ENCODE results near the gene GSKIP. TPM values are rescaled to one million over a fixed set of nuclear protein-coding genes. Genes with fewer than 3 reads are reported as not detected.
"Not testable (repeated sequence)": the region's sequence is repeated elsewhere in the genome, so short reads cannot be mapped to it uniquely, and the experiment has no call there.

Gene GSKIP
- total RNA-seq, 1 donor from 2014 or later: 73.2 TPM

DNA sequence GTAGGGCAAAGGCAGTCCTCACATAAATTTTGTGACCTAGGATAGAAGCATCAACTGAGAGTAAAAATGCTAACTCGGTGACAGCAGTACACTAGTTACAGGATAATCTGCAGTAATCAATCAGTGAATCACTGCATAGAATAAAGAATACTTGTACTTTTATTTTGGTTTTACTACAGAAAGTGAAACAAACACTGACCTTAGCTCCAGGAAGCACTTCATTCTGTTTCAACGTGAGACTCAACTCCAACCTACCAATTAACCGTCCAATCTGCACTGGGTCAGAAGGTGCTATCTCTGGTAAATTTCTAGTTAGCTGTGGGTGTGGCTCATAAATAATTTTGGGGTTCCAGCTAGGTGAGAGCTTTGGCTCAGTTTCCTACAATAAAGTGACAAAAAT is 22.0 kb upstream of the GSKIP start:
- Mint-ChIP-seq H3K4me3 (no peak overlapping the region), H3K27me3 (ENCODE audit: insufficient read depth, low read depth) (no peaks in the 10 kb centered on the region), H3K9me3 (no peaks in the 10 kb centered on the region), H3K27ac (no peak overlapping the region), H3K36me3 (peaks cover 16% of the 10 kb centered on the region), H3K4me1 (no peaks in the 10 kb centered on the region)
- H3K27ac ChIP-seq: no peak overlapping the region
- no peaks in the 10 kb centered on the region for H3K36me3 ChIP-seq
- peaks cover under 1% of the 10 kb centered on the region for H3K79me2 ChIP-seq (ENCODE audit: low read depth)
- no peak overlapping the region for H3K4me2 ChIP-seq
- no peak overlapping the region for H3K9ac ChIP-seq
- TF ChIP-seq, protein P1, sequence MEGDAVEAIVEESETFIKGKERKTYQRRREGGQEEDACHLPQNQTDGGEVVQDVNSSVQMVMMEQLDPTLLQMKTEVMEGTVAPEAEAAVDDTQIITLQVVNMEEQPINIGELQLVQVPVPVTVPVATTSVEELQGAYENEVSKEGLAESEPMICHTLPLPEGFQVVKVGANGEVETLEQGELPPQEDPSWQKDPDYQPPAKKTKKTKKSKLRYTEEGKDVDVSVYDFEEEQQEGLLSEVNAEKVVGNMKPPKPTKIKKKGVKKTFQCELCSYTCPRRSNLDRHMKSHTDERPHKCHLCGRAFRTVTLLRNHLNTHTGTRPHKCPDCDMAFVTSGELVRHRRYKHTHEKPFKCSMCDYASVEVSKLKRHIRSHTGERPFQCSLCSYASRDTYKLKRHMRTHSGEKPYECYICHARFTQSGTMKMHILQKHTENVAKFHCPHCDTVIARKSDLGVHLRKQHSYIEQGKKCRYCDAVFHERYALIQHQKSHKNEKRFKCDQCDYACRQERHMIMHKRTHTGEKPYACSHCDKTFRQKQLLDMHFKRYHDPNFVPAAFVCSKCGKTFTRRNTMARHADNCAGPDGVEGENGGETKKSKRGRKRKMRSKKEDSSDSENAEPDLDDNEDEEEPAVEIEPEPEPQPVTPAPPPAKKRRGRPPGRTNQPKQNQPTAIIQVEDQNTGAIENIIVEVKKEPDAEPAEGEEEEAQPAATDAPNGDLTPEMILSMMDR (IDR thresholded peaks at IDR 0.05): no peak
- DNase-seq (ENCODE audit: low spot score): no peak
- peaks cover 5% of the 10 kb centered on the region for H3F3A ChIP-seq (ENCODE audit: low read depth)
- H3K9me3 ChIP-seq (ENCODE audit: low read depth): no peaks in the 10 kb centered on the region
- no peak overlapping the region for H2AFZ ChIP-seq (replicated peaks)
- H3K27me3 ChIP-seq: no peaks in the 10 kb centered on the region
- no peaks in the 10 kb centered on the region for H3K4me1 ChIP-seq
- no peaks in the 10 kb centered on the region for H4K20me1 ChIP-seq (ENCODE audit: low read depth)
- no peak overlapping the region for H3K4me3 ChIP-seq

DNA sequence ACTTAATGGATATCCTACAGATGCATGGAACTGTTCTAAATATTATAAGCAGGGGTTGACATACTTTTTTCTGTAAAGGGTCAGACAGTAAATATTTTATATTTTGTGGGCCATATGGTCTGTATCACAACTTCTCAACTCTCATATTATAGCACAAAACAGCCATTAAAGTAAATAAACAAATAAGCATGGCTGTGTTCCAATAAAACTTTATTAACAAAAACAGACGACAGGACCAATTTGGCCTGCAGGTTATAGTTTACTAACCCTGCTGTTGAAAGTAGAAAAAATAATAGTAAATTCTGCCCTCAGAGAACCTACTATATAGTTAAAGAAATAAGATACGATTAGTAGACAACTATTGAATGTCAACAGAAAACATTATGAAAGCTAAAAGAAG is 17.7 kb upstream of the GSKIP start:
- H3K36me3 ChIP-seq: no peaks in the 10 kb centered on the region
- H3K79me2 ChIP-seq (ENCODE audit: low read depth): peaks cover 16% of the 10 kb centered on the region
- H3K27ac ChIP-seq: no peak overlapping the region
- H3K4me3 ChIP-seq: no peak overlapping the region
- no peak overlapping the region for H3K9ac ChIP-seq
- Mint-ChIP-seq H3K9me3 (no peaks in the 10 kb centered on the region), H3K36me3 (no peaks in the 10 kb centered on the region), H3K27ac (no peak overlapping the region), H3K27me3 (ENCODE audit: insufficient read depth, low read depth) (no peaks in the 10 kb centered on the region), H3K4me1 (no peaks in the 10 kb centered on the region), H3K4me3 (no peak overlapping the region)
- H3F3A ChIP-seq (ENCODE audit: low read depth): peaks cover 10% of the 10 kb centered on the region
- no peaks in the 10 kb centered on the region for H3K9me3 ChIP-seq (ENCODE audit: low read depth)
- H4K20me1 ChIP-seq (ENCODE audit: low read depth): no peaks in the 10 kb centered on the region
- no peak for DNase-seq (ENCODE audit: low spot score)
- no peak for TF ChIP-seq EZH2 (IDR thresholded peaks at IDR 0.05)
- TF ChIP-seq, protein P1 (IDR thresholded peaks at IDR 0.05): no peak
- no peak for TF ChIP-seq EZH2phosphoT487 (IDR thresholded peaks at IDR 0.05)
- H3K27me3 ChIP-seq: no peaks in the 10 kb centered on the region
- H3K4me2 ChIP-seq: no peak overlapping the region
- H3K4me1 ChIP-seq: no peaks in the 10 kb centered on the region
- H2AFZ ChIP-seq (replicated peaks): no peak overlapping the region

DNA sequence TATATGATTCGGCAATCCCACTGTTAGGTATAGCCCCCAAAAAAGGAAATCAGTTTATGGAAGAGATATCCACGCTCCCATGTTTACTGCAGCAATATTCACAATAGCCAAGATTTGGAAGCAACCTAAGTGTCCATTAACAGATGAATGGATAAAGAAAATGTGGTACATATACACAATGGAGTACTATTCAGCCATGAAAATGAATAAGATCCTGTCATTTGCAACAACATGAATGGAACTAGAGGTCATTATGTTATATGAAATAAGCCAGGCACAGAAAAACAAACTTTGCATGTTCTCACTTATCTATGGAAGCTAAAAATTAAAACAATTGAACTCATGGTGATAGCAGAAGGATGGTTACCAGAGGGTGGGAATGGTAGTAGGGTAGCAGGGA is 15.4 kb upstream of the GSKIP start:
- not testable (repeated sequence) for H2AFZ ChIP-seq (replicated peaks); H3K9ac ChIP-seq; H3K9me3 Mint-ChIP-seq; H3K27me3 ChIP-seq; H3F3A ChIP-seq (ENCODE audit: low read depth); H3K36me3 ChIP-seq; H3K9me3 ChIP-seq (ENCODE audit: low read depth); DNase-seq (ENCODE audit: low spot score); H4K20me1 ChIP-seq (ENCODE audit: low read depth); H3K4me2 ChIP-seq; H3K27ac Mint-ChIP-seq; H3K4me1 Mint-ChIP-seq; H3K4me1 ChIP-seq; H3K4me3 Mint-ChIP-seq; H3K36me3 Mint-ChIP-seq; H3K27ac ChIP-seq; H3K4me3 ChIP-seq; H3K27me3 Mint-ChIP-seq (ENCODE audit: insufficient read depth, low read depth)
- peaks cover 16% of the 10 kb centered on the region for H3K79me2 ChIP-seq (ENCODE audit: low read depth)

DNA sequence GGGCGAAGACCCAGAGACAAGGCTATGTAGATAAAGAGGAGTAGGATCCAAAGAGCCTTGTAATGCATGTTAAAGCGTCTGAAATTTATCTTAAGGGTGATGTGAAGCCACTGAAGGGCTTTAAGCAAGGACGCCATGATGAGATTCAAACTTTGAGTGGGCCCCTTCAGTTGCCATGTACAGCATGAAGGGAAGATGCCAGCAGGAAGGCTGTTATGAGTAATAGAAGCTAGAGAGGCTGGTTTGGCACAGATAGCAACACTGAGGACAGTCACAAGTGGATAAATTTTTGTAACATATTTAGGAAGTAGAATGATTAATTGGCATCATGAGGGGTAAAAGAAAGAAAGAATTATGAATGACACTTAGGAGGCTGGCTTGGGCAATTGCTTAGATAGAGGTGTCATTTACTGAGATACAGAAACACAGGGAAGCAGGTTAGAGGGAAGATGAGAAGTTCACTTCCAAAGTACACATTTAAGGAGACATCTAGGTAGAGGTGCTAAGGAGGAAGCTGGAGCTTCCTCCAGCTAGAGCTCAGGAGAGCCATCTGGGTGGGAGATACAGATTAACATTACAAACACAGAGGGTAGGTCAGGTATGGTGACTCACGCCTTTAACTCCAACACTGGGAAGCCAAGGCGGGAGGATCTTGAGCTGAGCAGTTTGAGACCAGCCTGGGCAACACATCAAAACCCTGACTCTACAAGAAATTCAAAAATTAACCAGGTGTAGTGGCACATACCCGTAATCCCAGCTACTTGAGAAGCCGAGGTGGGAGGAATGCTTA is 13.8 kb upstream of the GSKIP start:
- TF ChIP-seq EZH2 (IDR thresholded peaks at IDR 0.05): no peak
- TF ChIP-seq, protein P1 (IDR thresholded peaks at IDR 0.05): no peak
- no peak for TF ChIP-seq EZH2phosphoT487 (IDR thresholded peaks at IDR 0.05)
- Mint-ChIP-seq H3K4me1 (no peaks in the 10 kb centered on the region), H3K27ac (no peak overlapping the region), H3K9me3 (no peaks in the 10 kb centered on the region), H3K27me3 (ENCODE audit: insufficient read depth, low read depth) (no peaks in the 10 kb centered on the region), H3K4me3 (no peak overlapping the region), H3K36me3 (no peaks in the 10 kb centered on the region)
- Histone ChIP-seq H3K27me3 (no peaks in the 10 kb centered on the region), H3K9ac (no peak overlapping the region), H3K36me3 (no peaks in the 10 kb centered on the region), H3K79me2 (ENCODE audit: low read depth) (peaks cover 21% of the 10 kb centered on the region), H3K9me3 (ENCODE audit: low read depth) (no peaks in the 10 kb centered on the region), H3K4me3 (no peak overlapping the region), H2AFZ (replicated peaks) (no peak overlapping the region), H3K4me1 (no peaks in the 10 kb centered on the region), H3K4me2 (no peak overlapping the region), H4K20me1 (ENCODE audit: low read depth) (no peaks in the 10 kb centered on the region), H3K27ac (no peak overlapping the region), H3F3A (ENCODE audit: low read depth) (peaks cover 5% of the 10 kb centered on the region)
- no peak for DNase-seq (ENCODE audit: low spot score)

Data from neural progenitor cell (in vitro differentiated cells).